Lower leg skin (tissue), 4 donors: ENCODE results near the gene TTC16. TPM values are rescaled to one million over a fixed set of nuclear protein-coding genes. Genes with fewer than 3 reads are reported as not detected.

Experiments
- DNase-seq, 2 donors: peaks; one replicate each; pipeline ENCODE4 v3.0.0-alpha.2; 2019; ENCODE audit warnings: low spot score in 2 of 2
- H3K4me3 ChIP-seq: fragments of 200-600 bp; sonication (generic); 2 replicates; pipeline ENCODE4 v1.5.1; 2017; ENCODE audit warnings: mild to moderate bottlenecking, low read depth; ENCODE audit not compliant: poor library complexity, severe bottlenecking
- CTCF ChIP-seq, 3 donors: fragments of 450-650 bp; IDR thresholded peaks; one replicate each; pipeline ENCODE4 v1.5.1; 2016; ENCODE audit warnings: antibody characterized with exemption in 3 of 3, mild to moderate bottlenecking in 3 of 3, moderate library complexity in 2 of 3
- POLR2A ChIP-seq, 2 donors: fragments of 450-650 bp; IDR thresholded peaks; one replicate each; pipeline ENCODE4 v1.6.1; 2016 to 2017; ENCODE audit warnings: antibody characterized with exemption in 2 of 2, mild to moderate bottlenecking in 1 of 2, moderate library complexity in 1 of 2
- WGBS, 2 donors: methylation state at CpG; one replicate each; pipeline ENCODE4 v1.1.5; 2018; 5-methylcytosine and 5-hydroxymethylcytosine counted together
- intact Hi-C: fragments of 100-400 bp; cut with DNase I; formaldehyde crosslinking; loops from one replicate; pipeline ENCODE4 v1.15.0; 2023; ENCODE audit warnings: low total_unique reads
- total RNA-seq, 4 donors: library from RNA; depleted of rRNA; stranded (reverse); fragments of >200 nt; gene quantifications; one replicate each; pipeline ENCODE4 v1.1.0, GENCODE V29; 2016

Gene TTC16
- total RNA-seq, 4 donors from 2014 or later: 0.25 TPM; not detected in 3

DNA sequence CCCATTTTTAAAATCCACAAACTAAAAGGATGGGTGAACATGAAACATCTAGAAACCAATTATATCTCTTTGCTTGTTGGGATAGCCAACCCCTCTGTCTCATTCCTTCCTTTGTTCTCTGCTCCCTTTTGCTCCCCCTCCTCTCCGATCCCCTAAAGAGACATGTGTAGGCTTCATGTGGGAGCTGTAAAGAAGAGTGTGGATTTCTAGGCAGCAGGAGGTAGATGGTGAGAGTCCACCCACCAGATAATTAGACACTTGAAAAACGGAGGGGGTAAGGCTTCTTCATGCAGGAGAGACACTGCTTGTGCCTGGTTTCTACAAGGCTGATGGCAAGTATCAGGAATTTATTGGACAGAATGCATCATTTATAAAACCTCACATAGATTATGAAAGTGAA is 36.4 kb upstream of the TTC16 start:
- DNase-seq: no peak
- intact Hi-C loops: no loop called here
- TF ChIP-seq POLR2A (IDR thresholded peaks at IDR 0.05): no peak
- TF ChIP-seq CTCF (IDR thresholded peaks at IDR 0.05): no peak
- WGBS, 2 donors: 85 to 87% methylated on average over 2 of the region's 2 CpGs
- no peak overlapping the region for H3K4me3 ChIP-seq

DNA sequence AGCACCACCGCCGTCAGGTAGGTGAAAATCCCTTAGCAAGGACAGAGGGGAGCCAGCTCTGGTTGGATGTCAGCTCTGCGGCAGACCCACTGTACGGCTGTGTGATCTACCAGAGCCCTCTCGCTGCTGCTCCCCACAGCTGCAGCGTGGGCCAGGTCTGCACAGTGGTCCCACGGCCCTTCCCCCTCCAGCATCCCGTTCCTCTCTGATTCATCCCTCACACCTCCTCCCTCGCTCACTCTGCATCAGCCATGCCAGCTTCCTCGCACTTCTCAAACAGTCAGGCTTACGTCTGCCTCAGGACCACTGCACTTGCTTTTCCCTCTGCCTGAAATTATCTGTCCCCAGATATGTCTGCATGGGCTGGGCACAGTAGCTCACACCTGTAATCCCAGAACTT is 35.7 kb upstream of the TTC16 start:
- DNase-seq: no peak
- TF ChIP-seq POLR2A (IDR thresholded peaks at IDR 0.05) (no peak), CTCF (IDR thresholded peaks at IDR 0.05) (no peak)
- WGBS, 2 donors: 91 to 97% methylated on average over 11 of the region's 11 CpGs
- intact Hi-C loops: loop anchor here (10.0 kb wide), 1 partner anchor 45 kb away; no protein-coding TSS in a partner anchor
- H3K4me3 ChIP-seq: no peak overlapping the region

GRCh38 chr9:127680846-127681245 is 35.0 kb upstream of the TTC16 start:
- TF ChIP-seq POLR2A (IDR thresholded peaks at IDR 0.05) (no peak), CTCF (IDR thresholded peaks at IDR 0.05) (no peak)
- H3K4me3 ChIP-seq: no peak overlapping the region
- intact Hi-C loops: loop anchor here (10.0 kb wide), 1 partner anchor 46 kb away; no protein-coding TSS in a partner anchor
- WGBS, 2 donors: 85 to 86% methylated on average over 9 of the region's 9 CpGs
- no peak for DNase-seq

GRCh38 chr9:127682351-127683136 is 33.3 kb upstream of the TTC16 start:
- intact Hi-C loops: loop anchor here (10.0 kb wide), 1 partner anchor 48 kb away; no protein-coding TSS in a partner anchor
- no peak for DNase-seq
- TF ChIP-seq POLR2A (IDR thresholded peaks at IDR 0.05): no peak
- TF ChIP-seq CTCF (IDR thresholded peaks at IDR 0.05): no peak
- H3K4me3 ChIP-seq: no peak overlapping the region
- 91 to 94% methylated on average over 23 of the region's 23 CpGs for WGBS, 2 donors

GRCh38 chr9:127683723-127684122 is 32.2 kb upstream of the TTC16 start:
- intact Hi-C loops: loop anchor here (10.0 kb wide), 1 partner anchor 49 kb away; no protein-coding TSS in a partner anchor
- DNase-seq: no peak
- 84 to 89% methylated on average over 5 of the region's 5 CpGs for WGBS, 2 donors
- TF ChIP-seq CTCF (IDR thresholded peaks at IDR 0.05): no peak
- TF ChIP-seq POLR2A (IDR thresholded peaks at IDR 0.05): no peak
- no peak overlapping the region for H3K4me3 ChIP-seq
